ENCODE results near the gene ADAMTS19. TPM values are rescaled to one million over a fixed set of nuclear protein-coding genes. Genes with fewer than 3 reads are reported as not detected.
A peak's percentile ranks its signal among the peaks of the same experiment; 100 is the strongest.

The ADAMTS19 gene
- total and polyA plus RNA-seq, 4 donors: 0.02 to 7.8 (median 0.18) TPM

DNA sequence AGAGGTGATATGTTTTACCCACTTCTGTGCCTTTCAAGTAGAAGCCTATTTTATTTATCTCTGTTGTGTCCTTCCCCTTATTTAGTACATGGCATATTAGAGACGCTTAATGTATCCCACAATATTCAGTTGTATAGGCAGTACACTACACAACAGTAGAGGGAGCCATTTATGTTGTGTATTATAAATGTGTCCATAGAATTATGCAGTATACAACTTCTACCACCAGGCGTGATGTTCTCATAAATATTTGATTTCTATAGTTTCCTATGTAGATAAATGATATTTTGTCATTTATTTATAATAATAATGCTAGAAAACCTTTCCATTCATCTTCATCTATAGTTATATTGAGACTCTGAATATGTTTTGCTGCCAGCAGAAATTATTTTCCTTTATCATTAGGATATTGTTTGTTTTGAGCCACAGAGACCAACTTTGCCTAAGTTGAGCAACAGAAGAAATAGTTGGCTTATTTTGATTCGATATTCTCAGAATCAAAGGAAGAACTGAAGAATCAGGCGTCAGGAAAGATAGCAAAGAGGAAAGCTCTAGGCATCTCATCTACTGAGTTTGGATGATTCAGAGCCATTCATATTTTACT lies 81.7 kb downstream of the ADAMTS19 start:
- Histone ChIP-seq H3K4me3 (no peak overlapping the region), H3K27me3 (ENCODE audit: control insufficient read depth in 3 of 3, insufficient read depth in 3 of 3, low read length in 2 of 3) (no peaks in the 10 kb centered on the region), H3K4me1 (ENCODE audit: control insufficient read depth in 5 of 5, insufficient read depth in 5 of 5, low read length in 5 of 5) (no peaks in the 10 kb centered on the region), H3K9me3 (ENCODE audit: control insufficient read depth in 4 of 4, insufficient read depth in 3 of 4, low read length in 3 of 4) (no peaks in the 10 kb centered on the region), H3K36me3 (ENCODE audit: control insufficient read depth in 4 of 4, insufficient read depth in 4 of 4, low read length in 4 of 4) (no peaks in the 10 kb centered on the region), H3K27ac (ENCODE audit: low read depth in 1 of 2, low read length in 1 of 2) (no peak overlapping the region), H3K9ac (ENCODE audit: insufficient read depth in 1 of 2, low read length in 2 of 2) (no peak overlapping the region)
- 74 to 76% methylated on average over 4 of the region's 4 CpGs for WGBS, 2 donors
- TF ChIP-seq, protein P1, sequence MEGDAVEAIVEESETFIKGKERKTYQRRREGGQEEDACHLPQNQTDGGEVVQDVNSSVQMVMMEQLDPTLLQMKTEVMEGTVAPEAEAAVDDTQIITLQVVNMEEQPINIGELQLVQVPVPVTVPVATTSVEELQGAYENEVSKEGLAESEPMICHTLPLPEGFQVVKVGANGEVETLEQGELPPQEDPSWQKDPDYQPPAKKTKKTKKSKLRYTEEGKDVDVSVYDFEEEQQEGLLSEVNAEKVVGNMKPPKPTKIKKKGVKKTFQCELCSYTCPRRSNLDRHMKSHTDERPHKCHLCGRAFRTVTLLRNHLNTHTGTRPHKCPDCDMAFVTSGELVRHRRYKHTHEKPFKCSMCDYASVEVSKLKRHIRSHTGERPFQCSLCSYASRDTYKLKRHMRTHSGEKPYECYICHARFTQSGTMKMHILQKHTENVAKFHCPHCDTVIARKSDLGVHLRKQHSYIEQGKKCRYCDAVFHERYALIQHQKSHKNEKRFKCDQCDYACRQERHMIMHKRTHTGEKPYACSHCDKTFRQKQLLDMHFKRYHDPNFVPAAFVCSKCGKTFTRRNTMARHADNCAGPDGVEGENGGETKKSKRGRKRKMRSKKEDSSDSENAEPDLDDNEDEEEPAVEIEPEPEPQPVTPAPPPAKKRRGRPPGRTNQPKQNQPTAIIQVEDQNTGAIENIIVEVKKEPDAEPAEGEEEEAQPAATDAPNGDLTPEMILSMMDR (IDR thresholded peaks at IDR 0.05; ENCODE audit: control extremely low read depth, extremely low read depth): no peak
- peak in 2 of 3 donors; percentile 2 to 4 for DNase-seq
- no peak for ATAC-seq (ENCODE audit: insufficient read depth, low FRiP score)

DNA sequence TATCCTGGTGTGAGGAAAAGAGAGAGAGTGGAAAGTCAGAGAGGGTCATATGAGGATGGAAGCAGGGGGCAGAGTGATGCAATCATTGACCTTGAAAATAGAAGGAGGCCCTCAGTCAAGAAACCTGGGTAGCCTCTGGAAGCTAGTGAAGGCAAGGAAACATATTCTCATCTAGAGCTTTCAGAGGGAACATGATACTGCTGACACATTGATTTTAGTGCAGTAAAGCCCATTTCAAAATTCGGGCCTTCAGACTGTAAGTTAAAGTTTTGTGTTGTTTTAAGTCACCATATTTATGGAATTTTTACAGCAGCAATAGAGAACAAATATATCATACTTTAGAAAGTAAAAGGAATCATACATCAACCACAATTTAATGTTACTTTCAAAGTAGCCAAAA lies 87.0 kb downstream of the ADAMTS19 start:
- Histone ChIP-seq H3K4me3 (no peak overlapping the region), H3K9ac (ENCODE audit: insufficient read depth in 1 of 2, low read length in 2 of 2) (no peak overlapping the region), H3K36me3 (ENCODE audit: control insufficient read depth in 4 of 4, insufficient read depth in 4 of 4, low read length in 4 of 4) (no peaks in the 10 kb centered on the region), H3K4me1 (ENCODE audit: control insufficient read depth in 5 of 5, insufficient read depth in 5 of 5, low read length in 5 of 5) (no peaks in the 10 kb centered on the region), H3K9me3 (ENCODE audit: control insufficient read depth in 4 of 4, insufficient read depth in 3 of 4, low read length in 3 of 4) (no peaks in the 10 kb centered on the region), H3K27ac (ENCODE audit: low read depth in 1 of 2, low read length in 1 of 2) (no peak overlapping the region), H3K27me3 (ENCODE audit: control insufficient read depth in 3 of 3, insufficient read depth in 3 of 3, low read length in 2 of 3) (no peaks in the 10 kb centered on the region)
- ATAC-seq (ENCODE audit: insufficient read depth, low FRiP score): no peak
- TF ChIP-seq, protein P1 (IDR thresholded peaks at IDR 0.05; ENCODE audit: control extremely low read depth, extremely low read depth): no peak
- 78 to 87% methylated on average over 1 of the region's 1 CpG for WGBS, 2 donors
- DNase-seq: no peak

DNA sequence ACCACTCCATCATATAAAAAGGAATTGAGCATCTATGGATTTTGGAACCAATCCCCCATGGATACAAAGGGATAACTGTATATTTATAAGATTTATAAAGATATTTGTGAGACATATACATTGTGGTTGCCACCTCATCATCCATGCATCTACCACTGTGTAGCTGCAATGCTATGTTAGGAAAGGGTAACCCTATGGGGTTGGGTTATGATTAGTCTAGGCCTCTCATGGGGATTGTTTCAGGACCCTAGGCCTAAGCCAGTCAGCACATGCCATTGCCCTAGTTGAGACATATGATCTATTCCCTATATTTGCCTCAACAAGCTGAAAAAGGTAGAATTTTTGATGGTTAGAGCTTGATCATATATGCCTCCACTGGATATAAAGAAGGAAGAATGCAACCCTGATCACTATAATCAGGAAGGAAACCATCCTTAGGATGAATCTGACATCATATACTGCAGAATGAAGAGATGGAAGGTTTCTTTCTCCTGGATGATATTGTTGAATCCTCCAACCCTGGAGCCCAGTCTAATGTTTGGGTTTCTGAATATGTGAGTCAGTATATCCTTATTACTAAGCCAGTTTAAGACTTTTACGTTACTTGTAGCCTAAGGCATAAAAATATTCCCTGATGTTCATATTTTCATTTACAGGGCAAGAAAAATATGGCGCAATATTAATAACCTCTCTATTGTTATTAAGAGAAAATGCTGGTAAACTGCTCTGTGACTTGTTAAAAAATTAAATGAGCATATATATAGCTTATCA lies 94.2 kb downstream of the ADAMTS19 start:
- no peaks in the 10 kb centered on the region for H3K36me3 ChIP-seq (ENCODE audit: control insufficient read depth in 4 of 4, insufficient read depth in 4 of 4, low read length in 4 of 4)
- no peak overlapping the region for H3K9ac ChIP-seq (ENCODE audit: insufficient read depth in 1 of 2, low read length in 2 of 2)
- TF ChIP-seq, protein P1 (IDR thresholded peaks at IDR 0.05; ENCODE audit: control extremely low read depth, extremely low read depth): no peak
- DNase-seq (no peak), ATAC-seq (ENCODE audit: insufficient read depth, low FRiP score) (no peak)
- 87 to 88% methylated on average over 2 of the region's 2 CpGs for whole genome bisulfite sequencing, 2 donors
- no peaks in the 10 kb centered on the region for H3K9me3 ChIP-seq (ENCODE audit: control insufficient read depth in 4 of 4, insufficient read depth in 3 of 4, low read length in 3 of 4)
- no peaks in the 10 kb centered on the region for H3K4me1 ChIP-seq (ENCODE audit: control insufficient read depth in 5 of 5, insufficient read depth in 5 of 5, low read length in 5 of 5)
- no peak overlapping the region for H3K4me3 ChIP-seq
- H3K27ac ChIP-seq (ENCODE audit: low read depth in 1 of 2, low read length in 1 of 2): no peak overlapping the region
- H3K27me3 ChIP-seq (ENCODE audit: control insufficient read depth in 3 of 3, insufficient read depth in 3 of 3, low read length in 2 of 3): no peaks in the 10 kb centered on the region

Measured in lung (tissue), 12 donors.